ENCODE data around the gene DDOST.
"Not testable (repeated sequence)": the region's sequence is repeated elsewhere in the genome, so short reads cannot be mapped to it uniquely, and the experiment has no call there.

DDOST gene

DNA sequence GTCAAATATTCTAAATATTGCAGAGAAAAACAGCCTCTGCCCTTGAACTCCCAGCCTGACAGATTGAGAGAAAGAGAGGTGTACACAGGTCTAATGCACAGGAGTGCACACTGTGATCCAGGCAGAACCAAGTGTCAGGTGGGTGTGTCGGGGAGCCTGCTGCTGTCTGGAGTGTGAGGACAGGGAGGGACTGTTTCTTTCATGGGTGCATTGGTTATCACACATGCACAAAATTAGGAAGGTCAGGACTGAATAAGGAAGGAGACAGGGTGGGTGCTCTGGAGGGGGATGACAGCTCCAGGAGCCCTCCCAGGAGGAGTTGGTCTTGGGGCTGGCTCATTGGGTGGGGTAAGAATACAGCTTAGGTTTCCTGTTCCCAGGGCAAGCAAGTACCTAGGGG lies 41.2 kb downstream of the DDOST start:
- no peak for DNase-seq

DNA sequence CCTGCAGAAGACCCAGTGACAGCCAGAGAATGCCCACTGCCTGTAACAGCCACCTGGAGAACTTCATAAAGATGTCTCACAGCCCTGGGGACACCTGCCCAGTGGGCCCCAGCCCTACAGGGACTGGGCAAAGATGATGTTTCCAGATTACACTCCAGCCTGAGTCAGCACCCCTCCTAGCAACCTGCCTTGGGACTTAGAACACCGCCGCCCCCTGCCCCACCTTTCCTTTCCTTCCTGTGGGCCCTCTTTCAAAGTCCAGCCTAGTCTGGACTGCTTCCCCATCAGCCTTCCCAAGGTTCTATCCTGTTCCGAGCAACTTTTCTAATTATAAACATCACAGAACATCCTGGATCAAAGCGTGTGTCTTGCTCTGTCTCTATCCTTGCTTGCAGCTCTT lies 42.6 kb downstream of the DDOST start:
- no peak for DNase-seq

DNA sequence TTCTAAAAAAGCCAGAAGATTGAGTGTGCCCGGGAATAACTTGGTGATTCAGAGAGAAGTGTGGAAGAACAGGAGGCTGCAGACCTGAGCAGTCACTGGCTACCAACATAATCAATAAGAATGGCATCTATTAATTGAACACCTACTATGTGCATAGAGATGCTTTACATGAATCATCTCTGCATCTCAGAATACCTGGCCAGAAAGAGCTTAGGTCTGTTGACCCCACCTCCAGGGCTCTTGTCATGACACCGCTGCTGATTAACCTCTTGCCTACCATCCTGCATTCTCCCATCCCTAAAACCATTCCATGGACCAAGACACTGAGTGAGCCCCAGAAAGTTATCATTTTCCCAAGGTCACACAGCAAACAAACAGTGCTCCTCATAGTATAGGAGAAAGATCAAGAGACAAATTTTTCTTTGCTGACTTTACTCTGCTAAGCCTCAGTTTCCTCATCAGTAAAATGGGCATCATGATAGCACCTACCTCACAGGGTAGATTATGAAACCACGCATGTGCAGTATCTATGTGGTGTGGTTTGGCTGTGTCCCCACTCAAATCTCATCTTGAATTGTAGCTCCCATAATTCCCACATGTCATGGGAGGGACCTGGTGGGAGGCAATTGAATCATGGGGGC lies 44.2 kb downstream of the DDOST start:
- no peak for DNase-seq

DNA sequence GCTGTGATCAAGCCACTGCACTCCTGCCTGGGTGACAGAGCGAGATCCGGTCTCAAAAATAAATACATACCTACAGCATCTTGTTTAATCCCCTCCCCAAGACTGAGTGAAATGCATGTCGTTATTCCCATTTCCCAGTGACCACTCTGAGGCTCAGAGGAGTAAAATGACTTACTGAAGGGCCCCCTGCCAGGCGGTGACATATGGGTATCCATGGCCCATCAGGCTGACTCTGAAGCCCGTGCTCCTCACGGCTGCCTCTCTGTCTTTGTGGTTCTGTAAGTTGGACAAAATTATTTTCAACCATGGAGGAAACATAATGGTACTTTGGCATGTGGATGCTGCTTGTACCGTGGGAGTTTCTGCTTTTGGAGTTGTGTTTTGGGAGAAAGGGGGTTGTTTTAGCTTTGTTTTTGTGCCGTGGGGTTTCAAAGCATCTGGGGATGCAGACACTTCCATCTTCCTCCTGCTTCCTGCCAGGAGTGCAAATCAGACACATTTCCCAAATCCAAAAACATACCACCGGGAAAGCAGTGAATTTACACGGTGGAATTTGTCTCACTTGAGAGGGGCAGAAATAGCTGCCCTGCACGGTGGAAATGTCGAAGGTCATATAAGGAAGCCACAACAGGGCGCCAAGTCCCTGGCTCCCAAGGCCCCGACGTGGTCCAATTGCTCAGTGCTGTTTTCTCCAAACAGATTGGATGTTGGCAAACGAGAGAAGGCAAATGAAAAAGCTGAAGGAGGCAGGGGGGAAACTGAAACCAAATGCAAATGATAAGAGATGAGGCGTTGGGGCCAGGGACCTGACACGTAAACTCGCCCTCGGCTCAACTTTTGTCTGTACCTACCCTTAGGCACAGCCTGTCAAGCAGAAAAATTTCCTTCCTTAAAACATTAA lies 45.0 kb downstream of the DDOST start:
- DNase-seq, result no peak

DNA sequence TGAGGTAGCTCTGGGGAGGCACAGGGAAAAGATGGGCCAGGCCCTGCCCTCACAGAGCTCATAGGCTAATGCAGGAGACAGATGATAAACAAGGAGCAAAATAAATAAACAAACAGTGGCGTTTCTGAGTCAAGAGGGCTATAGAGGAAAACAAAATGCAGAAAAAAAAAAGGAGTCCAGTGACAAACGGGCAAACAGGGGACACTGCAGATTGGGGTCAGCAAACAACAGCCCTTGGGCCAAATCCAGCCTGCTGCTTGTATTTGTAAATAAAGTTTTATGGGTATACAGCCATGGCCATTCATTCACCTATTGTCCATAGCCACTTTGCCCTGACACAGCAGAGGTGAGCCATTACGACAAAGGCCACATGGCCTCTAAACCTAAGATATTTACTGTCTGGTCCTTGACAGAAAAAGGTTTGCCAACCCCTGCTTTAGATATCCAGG lies 47.0 kb downstream of the DDOST start:
- no peak for DNase-seq

DNA sequence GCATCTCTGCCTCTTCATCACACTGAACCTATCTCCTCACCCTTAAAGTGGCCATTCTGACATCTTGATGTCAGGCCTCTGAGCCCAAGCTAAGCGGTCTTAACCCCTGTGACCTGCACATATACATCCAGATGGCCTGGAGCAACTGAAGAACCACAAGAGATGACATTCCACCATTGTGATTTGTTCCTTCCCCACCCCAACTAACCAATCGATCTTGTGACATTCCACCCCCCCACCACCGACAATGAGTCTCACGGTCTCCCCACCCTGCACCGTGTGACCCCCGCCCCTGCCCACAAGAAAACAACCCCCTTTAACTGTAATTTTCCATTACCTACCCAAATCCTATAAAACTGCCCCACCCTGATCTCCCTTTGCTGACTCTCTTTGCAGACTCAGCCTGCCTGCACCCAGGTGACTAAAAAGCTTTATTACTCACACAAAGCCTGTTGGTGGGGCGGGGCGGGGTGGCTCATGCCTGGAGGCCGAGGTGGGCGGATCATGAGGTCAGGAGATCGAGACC lies 48.9 kb downstream of the DDOST start:
- DNase-seq, result no peak

DNA sequence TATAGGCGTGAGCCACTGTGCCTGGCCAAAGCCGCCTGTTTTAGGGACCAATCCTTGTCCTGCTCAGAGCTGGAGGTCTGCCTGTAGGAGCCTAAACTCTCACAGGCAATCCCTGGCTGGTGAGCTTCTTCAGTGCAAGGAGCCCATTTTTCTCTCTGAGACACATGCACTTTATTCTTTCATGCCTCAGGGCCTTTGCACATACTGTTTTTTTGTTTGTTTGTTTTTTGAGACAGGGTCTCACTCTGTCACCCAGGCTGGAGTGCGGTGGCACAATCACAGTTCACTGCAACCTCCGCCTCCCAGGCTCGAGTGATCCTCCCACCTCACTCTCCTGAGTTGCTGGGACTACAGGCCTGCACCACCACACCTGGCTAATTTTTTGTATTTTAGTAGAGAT lies 49.5 kb downstream of the DDOST start:
- no peak for DNase-seq

DNA sequence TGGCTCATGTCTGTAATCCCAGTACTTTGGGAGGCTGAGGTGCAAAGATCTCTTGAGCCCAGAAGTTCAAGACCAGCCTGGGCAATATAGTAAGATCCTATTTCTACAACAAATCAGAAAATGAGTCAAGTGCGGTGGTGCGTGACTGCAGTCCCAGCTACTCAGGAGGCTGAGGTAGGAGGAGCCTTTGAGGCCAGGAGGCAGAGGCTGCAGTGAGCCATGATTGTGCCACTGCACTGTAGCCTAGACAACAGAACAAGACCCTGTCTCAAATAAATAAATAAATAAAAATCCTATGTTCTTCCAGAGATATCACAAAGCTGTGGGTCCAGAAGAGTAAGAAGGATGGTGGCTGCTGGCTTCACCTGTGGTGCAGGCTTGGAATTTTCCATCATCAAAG lies 50.2 kb downstream of the DDOST start:
- DNase-seq, result no peak

DNA sequence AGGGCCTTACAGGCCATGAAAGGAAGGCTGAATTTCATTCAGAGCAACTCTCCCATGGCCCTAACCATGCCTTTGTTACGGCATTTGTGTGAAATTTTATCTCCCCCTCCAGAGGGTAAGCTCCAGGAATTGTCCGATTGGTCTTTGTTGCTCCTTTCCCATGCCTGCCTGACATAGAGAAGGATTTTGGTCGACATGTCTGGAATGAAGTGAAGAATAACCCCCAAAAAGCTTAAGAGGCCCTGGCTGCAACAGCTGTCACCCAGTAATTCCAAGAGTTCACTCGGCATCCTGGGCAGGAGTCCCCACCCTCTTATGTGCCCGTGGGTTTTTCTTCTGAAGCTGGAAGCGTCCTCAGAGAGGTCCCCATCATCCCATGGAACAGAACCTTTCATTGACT lies 51.6 kb downstream of the DDOST start:
- no peak for DNase-seq

DNA sequence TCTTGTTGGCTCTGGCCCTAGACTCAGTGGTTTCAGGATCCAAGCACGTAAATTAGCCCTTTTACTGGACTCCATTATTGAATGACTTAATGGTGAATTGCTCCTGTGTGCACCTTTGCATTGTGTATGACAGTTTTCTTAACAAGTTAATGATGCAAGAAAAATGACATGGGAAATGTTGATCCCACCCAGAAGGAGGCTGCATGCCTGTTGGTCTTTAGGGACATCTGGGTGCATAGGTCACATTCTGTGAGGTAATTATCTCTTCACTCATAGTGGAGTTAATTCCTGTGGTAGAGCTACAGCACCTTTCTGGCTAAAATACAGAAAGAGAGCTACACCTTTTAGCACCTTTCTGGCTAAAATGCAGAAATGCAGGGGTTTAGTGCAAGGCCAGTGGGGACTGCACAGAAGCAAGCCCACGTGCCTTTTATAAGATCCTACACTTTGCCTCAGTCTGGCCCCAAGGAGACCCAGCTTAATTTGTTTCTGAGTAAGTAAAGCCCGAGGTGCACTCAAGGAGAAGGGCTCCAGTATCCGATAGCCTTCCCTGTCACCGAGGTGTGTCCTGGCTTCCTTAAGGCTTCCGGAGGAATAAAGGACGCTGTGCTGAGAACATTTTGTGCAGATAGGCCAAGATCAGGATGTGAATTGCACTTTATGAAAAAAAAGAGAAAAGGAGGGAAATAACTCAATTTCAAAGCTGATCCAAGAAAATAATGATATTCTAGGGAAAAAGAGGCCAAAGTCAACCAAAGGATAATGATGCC lies 54.2 kb downstream of the DDOST start:
- DNase-seq, result not testable (repeated sequence)

DNA sequence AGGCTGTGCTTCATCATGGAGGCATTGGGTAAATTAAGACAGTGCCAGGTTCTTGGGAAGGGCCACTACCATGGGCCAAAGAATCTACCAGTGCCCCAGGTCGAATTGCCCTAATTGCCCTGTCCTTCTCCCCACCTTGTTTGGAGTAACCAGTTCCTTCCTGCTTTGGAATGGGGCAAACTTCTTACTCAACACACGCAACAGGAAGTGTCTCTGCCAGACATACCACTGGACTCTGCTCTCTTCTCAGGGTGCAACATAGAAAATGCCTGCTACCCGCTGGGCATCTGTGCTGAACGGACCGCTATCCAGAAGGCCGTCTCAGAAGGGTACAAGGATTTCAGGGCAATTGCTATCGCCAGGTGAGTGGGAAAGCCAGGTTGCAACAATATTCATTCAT lies 56.5 kb downstream of the DDOST start:
- no peak for DNase-seq

DNA sequence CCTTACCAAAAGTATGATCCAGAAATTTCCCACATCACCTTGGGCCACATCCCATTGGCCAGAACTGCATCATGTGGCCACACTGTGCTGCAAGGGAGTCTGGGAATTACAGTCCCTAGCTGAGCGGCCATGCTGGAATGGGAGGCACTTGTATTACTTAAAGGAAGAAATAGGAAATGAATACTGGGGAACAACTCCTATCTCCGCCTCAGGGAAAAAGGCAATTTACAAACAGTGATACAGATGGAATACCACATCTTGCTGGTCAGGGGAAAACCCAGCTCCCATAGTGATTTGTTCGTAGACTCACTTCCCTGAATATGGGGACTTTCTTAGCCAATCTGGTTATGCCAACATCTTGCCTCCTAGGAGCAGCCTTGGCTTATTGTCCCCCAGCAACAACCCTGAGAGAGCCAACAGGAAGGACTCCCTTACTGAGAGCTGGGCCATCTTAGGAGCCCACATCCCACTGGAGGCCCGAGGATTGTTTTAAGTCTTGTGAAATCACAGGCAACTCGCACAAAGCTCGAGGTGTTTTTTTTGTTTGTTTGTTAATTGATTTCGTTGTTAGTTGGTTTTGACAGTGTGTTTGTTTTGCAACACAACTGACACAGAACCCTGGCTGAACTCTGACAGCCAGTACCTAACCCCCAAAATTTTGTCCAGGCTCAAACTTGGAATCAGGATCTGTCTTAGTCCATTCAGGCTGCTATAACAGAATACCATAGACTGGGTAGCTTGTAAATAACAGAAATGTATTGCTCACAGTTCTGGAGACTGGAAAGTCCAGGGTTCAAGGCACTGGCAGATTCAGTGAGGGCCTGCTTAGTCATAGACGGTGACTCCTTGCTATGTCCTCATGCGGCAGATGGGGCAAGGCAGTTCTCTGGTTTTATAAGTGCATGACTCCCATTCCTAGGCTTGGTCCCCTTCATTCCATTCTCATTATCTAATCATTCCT lies 57.4 kb downstream of the DDOST start:
- no peak for DNase-seq

DNA sequence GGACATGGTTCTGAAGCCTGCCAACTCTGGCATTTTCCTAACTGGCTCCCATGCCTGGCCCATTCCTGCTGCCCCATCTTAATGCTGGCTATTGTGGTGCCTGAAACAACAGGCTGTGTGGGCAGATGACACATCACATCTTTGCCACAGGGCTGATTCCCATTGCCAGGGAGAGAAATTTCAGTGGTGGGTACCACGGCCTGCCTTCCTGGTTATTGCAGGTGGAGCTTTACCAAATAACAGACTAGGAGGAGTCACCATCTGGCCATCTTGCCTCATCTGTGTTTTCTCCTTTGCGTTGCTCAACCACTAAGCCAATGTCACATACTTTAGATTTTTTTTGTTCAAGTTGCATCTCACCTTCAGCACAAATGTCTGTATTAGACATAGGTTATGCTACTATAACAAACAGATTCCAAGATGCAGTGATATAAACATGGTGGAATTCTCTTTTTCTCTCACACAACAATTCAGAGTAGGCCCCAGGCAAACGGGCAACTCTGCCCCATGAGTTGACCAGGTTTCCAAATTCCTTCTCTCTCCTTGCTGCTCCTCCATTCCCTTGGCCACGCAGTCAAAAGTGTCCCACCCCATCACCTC lies 58.2 kb downstream of the DDOST start:
- no peak for DNase-seq

Data from SHP77 treated with DMSO at 0.1 percent for 48 hours (cell line).